Fibroblast of the aortic adventitia (primary cell): ENCODE data around the gene DSCAML1. TPM values are rescaled to one million over a fixed set of nuclear protein-coding genes. Genes with fewer than 3 reads are reported as not detected.

Source experiments
- DNase-seq: peaks from one replicate; pipeline ENCODE4 v3.0.0-alpha.2; 2010; ENCODE audit warnings: low read depth
- H3K4me3 ChIP-seq: 2 replicates; pipeline ENCODE4 v1.5.1; 2011; ENCODE audit warnings: low read depth, mild to moderate bottlenecking, control low read depth, low read length, moderate library complexity
- CTCF ChIP-seq: IDR thresholded peaks from 2 replicates; pipeline ENCODE4 v1.5.1; 2011; ENCODE audit warnings: mild to moderate bottlenecking, low read length, control low read depth, inconsistent platforms; ENCODE audit not compliant: insufficient read depth
- total RNA-seq: library from RNA; depleted of rRNA; stranded (reverse); fragments of >200 nt; gene quantifications from 2 replicates; pipeline ENCODE4 v1.2.3, GENCODE V29; 2012; ENCODE audit warnings: low replicate concordance

Gene DSCAML1
- total RNA-seq, 1 donor: not detected

- DNase-seq: no peak
- H3K4me3 ChIP-seq: no peak overlapping the region
- no peak for TF ChIP-seq CTCF
These were observed 33.8 kb upstream of the DSCAML1 start for GRCh38 chr11:117830674-117831351.

- H3K4me3 ChIP-seq: no peak overlapping the region
- no peak for TF ChIP-seq CTCF
- no peak for DNase-seq
These were observed 33.1 kb upstream of the DSCAML1 start for GRCh38 chr11:117830072-117830471.

DNA sequence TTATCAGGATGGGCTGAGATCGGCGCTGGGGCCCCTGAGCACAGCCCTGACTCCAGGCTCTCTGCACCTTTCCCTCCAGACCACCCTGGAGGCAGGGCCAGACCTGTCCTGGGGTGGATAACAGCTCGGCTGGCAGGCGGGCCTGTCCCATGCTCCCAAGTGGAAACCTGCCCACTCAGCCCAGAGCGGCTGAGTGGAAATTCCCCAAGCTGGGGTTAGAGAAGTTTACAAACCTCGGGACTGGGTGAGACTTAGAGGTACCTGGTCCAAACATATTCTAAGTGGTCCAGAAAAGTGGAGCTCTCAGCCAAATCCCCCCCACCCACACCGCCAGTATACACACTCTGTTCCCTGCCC lies 32.3 kb upstream of the DSCAML1 start:
- no peak for DNase-seq
- no peak for TF ChIP-seq CTCF
- no peak overlapping the region for H3K4me3 ChIP-seq

- peak; percentile 23 for DNase-seq
- TF ChIP-seq CTCF: no peak
- H3K4me3 ChIP-seq: no peak overlapping the region
These were observed 31.8 kb upstream of the DSCAML1 start for GRCh38 chr11:117828611-117829368.

DNA sequence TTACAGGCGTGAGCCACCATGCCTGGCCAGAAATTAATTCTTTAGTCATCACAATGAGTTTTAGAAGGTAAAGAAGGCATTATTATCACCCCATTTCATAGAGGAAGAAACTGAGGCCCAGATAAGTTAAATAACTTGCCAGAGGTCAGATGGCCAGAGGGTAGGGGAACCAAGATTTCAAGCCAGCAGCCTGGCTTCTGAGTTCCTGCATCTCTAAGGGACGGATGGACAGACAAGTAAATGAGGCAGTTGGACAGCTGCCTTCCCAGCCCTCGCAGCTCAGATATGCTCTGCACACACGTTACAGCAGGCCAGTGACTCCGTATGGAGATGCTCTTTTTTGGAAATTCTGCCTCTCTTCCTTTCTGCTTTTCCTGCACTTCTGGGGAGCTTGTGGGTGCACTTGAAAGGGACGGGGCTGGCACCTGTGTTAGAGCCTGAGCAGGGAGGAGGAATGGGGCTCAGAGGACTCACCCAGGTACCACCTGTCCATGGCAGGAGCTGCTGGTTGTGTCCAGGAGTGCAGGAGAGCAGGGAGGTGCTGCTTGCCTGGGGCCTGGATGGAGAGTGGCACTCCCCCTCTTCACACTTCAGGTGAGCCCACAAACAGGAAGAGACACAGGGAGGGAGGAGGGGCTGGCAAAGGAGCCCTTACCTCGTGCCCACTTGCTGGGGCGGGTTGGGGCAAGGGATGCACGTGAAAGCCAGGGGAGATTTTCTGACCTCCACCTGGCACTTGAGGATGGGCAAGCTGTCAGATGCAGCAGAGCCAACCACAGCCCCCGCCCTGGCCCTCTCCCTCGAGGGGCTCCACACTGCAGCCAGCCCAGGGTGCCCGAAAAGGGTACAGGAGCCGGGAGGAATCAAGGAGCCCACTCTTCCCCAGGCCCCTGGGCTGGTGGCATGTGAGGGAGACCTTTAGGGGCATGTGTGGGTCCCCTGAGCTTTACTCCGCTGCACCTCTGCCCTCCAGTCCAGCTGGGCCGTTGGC lies 30.8 kb upstream of the DSCAML1 start:
- H3K4me3 ChIP-seq: no peak overlapping the region
- no peak for DNase-seq
- TF ChIP-seq CTCF: no peak

DNA sequence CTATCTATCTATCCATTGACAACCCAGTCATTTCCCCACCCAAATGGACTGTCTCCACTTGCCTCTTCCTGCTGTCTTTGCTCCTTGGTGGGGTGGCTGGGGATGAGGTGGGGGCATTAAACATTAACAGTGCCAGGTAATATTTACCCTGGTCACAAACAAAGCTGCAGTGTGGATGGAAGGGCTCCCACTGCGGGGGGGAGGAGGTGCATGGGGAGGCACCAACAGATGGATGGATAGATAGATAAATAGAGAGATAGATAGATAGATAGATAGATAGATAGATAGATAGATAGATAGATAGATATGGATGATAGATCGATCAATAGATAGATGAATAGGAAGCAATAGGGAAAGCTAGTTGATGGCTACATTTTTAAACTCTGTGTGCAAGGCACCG lies 29.8 kb upstream of the DSCAML1 start:
- DNase-seq: no peak
- H3K4me3 ChIP-seq: no peak overlapping the region
- TF ChIP-seq CTCF: no peak
